K562 (cell line): Measurements from ENCODE around the gene ZNF487. TPM values are rescaled to one million over a fixed set of nuclear protein-coding genes. Genes with fewer than 3 reads are reported as not detected.
A peak's percentile ranks its signal among the peaks of the same experiment; 100 is the strongest.

Source experiments
- ATAC-seq: fragments of 200-7000 bp; cut with Tn5 transposase; 3 replicates; pipeline ENCODE4 v1.9.1; 2020; ENCODE audit warnings: moderate library complexity
- BruUV-seq: library from RNA; stranded (reverse); fragments of 400-500 nt; replicated peaks from 2 replicates; lab custom pipeline; 2021; lab: Mats Ljungman, UMichigan
- CTCF ChIA-PET: fragments of 300-600 bp; formaldehyde crosslinking; extraction: SDS; loops from one replicate; lab custom pipeline; 2021; ENCODE audit warnings: low intra/inter-chr PET ratio; lab: Yijun Ruan, JAX
- POLR2A ChIA-PET: fragments of 300-600, 350-650 bp; sonication (Branson Sonifier 250); formaldehyde crosslinking; extraction: SDS; loops from one replicate; lab custom pipeline; 2021; ENCODE audit warnings: antibody characterized with exemption, inconsistent platforms; lab: Yijun Ruan, JAX
- DNase-seq, 4 experiments: peaks; one replicate each; pipeline versions ENCODE4 v3.0.0 to v3.0.0-alpha.2; 2011 to 2018; ENCODE audit warnings: low spot score in 3 of 4, mixed read lengths in 3 of 4; ENCODE audit errors: extremely low read depth in 1 of 4
- FAIRE-seq: peaks from 2 replicates; lab custom pipeline; 2011; peaks lifted over from hg19 to GRCh38; lab: Jason Lieb, UNC
- H2AFZ ChIP-seq: 2 replicates; pipeline ENCODE4 v1.6.0; 2011; ENCODE audit warnings: low read depth, low read length, control low read depth, inconsistent platforms
- H3K27ac ChIP-seq: fragments of 200-600 bp; 3 replicates; pipeline ENCODE4 v1.8.0; 2011; ENCODE audit warnings: low read depth, mild to moderate bottlenecking, control low read depth, inconsistent platforms, low read length, moderate library complexity, mixed read lengths; ENCODE audit errors: extremely low read depth
- H3K27me3 ChIP-seq, 2 experiments: fragments of 300-600 bp in 1 of 2; 2 replicates in 1 of 2; 3 replicates in 1 of 2; pipeline versions ENCODE4 v1.6.0 to v1.8.0; 2011; ENCODE audit warnings: inconsistent platforms in 2 of 2, low read length in 2 of 2, mild to moderate bottlenecking in 1 of 2, mixed read lengths in 1 of 2, moderate library complexity in 1 of 2; ENCODE audit not compliant: control insufficient read depth in 2 of 2, insufficient read depth in 2 of 2
- H3K36me3 ChIP-seq: fragments of 300-600 bp; 3 replicates; pipeline ENCODE4 v1.8.0; 2011; ENCODE audit warnings: mild to moderate bottlenecking, low read length, inconsistent platforms; ENCODE audit not compliant: control insufficient read depth, insufficient read depth
- H3K4me1 ChIP-seq, 2 experiments: fragments of 200-600 bp in 1 of 2; replicated peaks in 1 of 2; 2 replicates in 1 of 2; 3 replicates in 1 of 2; pipeline versions ENCODE4 v1.5.1 to v1.8.0; 2011; ENCODE audit warnings: inconsistent platforms in 2 of 2, low read length in 2 of 2, mild to moderate bottlenecking in 1 of 2, mixed read lengths in 1 of 2, moderate library complexity in 1 of 2; ENCODE audit not compliant: control insufficient read depth in 2 of 2, insufficient read depth in 2 of 2
- H3K4me2 ChIP-seq: 2 replicates; pipeline ENCODE4 v1.6.1; 2011; ENCODE audit warnings: low read length, control low read depth, inconsistent platforms, mixed read lengths; ENCODE audit not compliant: insufficient read depth
- H3K4me3 ChIP-seq: fragments of 200-600 bp; sonication (generic), shearing (Covaris generic); 2 replicates; pipeline ENCODE4 v1.5.1; 2016; ENCODE audit warnings: control low read depth, inconsistent platforms
- H3K79me2 ChIP-seq: fragments of 200-600 bp; 3 replicates; pipeline ENCODE4 v1.8.0; 2011; ENCODE audit warnings: low read length, inconsistent platforms; ENCODE audit not compliant: control insufficient read depth, insufficient read depth
- H3K9ac ChIP-seq, 2 experiments: 2 replicates each; pipeline versions ENCODE4 v1.6.0 to v1.6.1; 2011; ENCODE audit warnings: low read depth in 2 of 2, low read length in 2 of 2, control low read depth in 1 of 2, inconsistent platforms in 1 of 2, mild to moderate bottlenecking in 1 of 2, mixed read lengths in 1 of 2; ENCODE audit not compliant: insufficient read depth in 1 of 2
- H3K9me1 ChIP-seq: one replicate; pipeline ENCODE4 v1.6.0; 2011; ENCODE audit warnings: inconsistent platforms, mild to moderate bottlenecking, low read length, moderate library complexity; ENCODE audit not compliant: control insufficient read depth, insufficient read depth
- H3K9me3 ChIP-seq: replicated peaks from 2 replicates; pipeline ENCODE4 v1.5.1; 2011; ENCODE audit warnings: low read depth, low read length, inconsistent platforms; ENCODE audit not compliant: control insufficient read depth, insufficient read depth
- H4K20me1 ChIP-seq: replicated peaks from 2 replicates; pipeline ENCODE4 v1.6.1; 2011; ENCODE audit warnings: low read length, inconsistent platforms, mixed read lengths; ENCODE audit not compliant: control insufficient read depth, insufficient read depth
- BRF1 ChIP-seq: IDR thresholded peaks from 3 replicates; pipeline ENCODE4 v1.6.1; 2011; ENCODE audit warnings: borderline replicate concordance, mild to moderate bottlenecking; ENCODE audit not compliant: insufficient read length; ENCODE audit errors: extremely low read depth
- DIDO1 ChIP-seq: fragments of 450-650 bp; IDR thresholded peaks from 2 replicates; pipeline ENCODE4 v1.6.1; 2016; ENCODE audit warnings: low read depth, missing biosample characterization, missing genetic modification characterization
- MCM5 ChIP-seq: fragments of 450-650 bp; IDR thresholded peaks from 2 replicates; pipeline ENCODE4 v1.6.1; 2016; ENCODE audit warnings: low read depth
- MEF2D ChIP-seq: conservative IDR thresholded peaks from 2 replicates; pipeline ENCODE4 v1.6.1; 2016; ENCODE audit warnings: low read depth, missing genetic modification characterization, missing compliant biosample characterization
- RFX7 ChIP-seq: fragments of 250-450 bp; sonication (Bioruptor Pico); IDR thresholded peaks from 2 replicates; pipeline ENCODE4 v1.5.1; 2021; ENCODE audit warnings: mild to moderate bottlenecking
- THAP12 ChIP-seq: fragments of 250-450 bp; sonication (Bioruptor Pico); IDR thresholded peaks from 2 replicates; pipeline ENCODE4 v1.9.0; 2021; ENCODE audit warnings: mild to moderate bottlenecking, inconsistent platforms
- ZNF668 ChIP-seq: fragments of 250-450 bp; sonication (Bioruptor Pico); IDR thresholded peaks from 2 replicates; pipeline ENCODE4 v1.8.0; 2022; ENCODE audit warnings: mild to moderate bottlenecking, inconsistent platforms
- WGBS: fragments of 100-300 bp; shearing (Covaris generic); methylation state at CpG from one replicate; pipeline ENCODE4 v1.1.6; 2016; ENCODE audit warnings: low coverage, mixed read lengths; ENCODE audit not compliant: insufficient coverage; ENCODE audit errors: missing lambda C conversion rate; 5-methylcytosine and 5-hydroxymethylcytosine counted together
- in situ Hi-C: fragments of 300-500 bp; cut with MboI; formaldehyde crosslinking; loops from 4 replicates; pipeline ENCODE4 v1.15.0; 2018; ENCODE audit warnings: inconsistent platforms, mixed read lengths
- intact Hi-C: fragments of 100-400 bp; cut with micrococcal nuclease; formaldehyde crosslinking; loops from 2 replicates; pipeline ENCODE4 v1.14.2; 2022
- polyA plus RNA-seq, 8 experiments: library from polyadenylated mRNA; depleted of rRNA in 4 of 8; stranded (reverse) in 5 of 8; unstranded in 3 of 8; fragments of >200 nt; fragmentation: Nextera tagmentation in 2 of 8; fragmentation: Illumina TruSeq in 1 of 8; extraction: Ambion mirVana in 2 of 8; extraction: Trizol in 1 of 8; gene quantifications; 2 replicates each; pipeline versions ENCODE4 v1.2.1 to v1.2.3, GENCODE V29; 2011 to 2014; ENCODE audit warnings: inconsistent platforms in 1 of 8, missing spikeins in 1 of 8
- total RNA-seq, 7 experiments: library from RNA; depleted of rRNA in 6 of 7; stranded (reverse); fragments of >200 nt in 6 of 7; fragmentation: Illumina TruSeq in 2 of 7; extraction: Trizol in 2 of 7; gene quantifications; 2 replicates each; pipeline versions ENCODE4 v1.2.1 to v1.2.3, GENCODE V29; 2011 to 2021; ENCODE audit warnings: low replicate concordance in 1 of 7
- TF ChIP-seq, protein P1 (sequence below): fragments of 250-450 bp; sonication (Bioruptor Pico); IDR thresholded peaks from 2 replicates; pipeline ENCODE4 v1.5.0; 2020; ENCODE audit warnings: mild to moderate bottlenecking, borderline replicate concordance
- TF ChIP-seq, protein P2 (sequence below): fragments of 450-650 bp; IDR thresholded peaks from 2 replicates; pipeline ENCODE4 v1.6.1; 2016

ZNF487 gene
- total and polyA plus RNA-seq, 9 of the 15 experiments (the other 6 are each of a cell fraction or from before 2014, with no cell fraction given), result 1.9 to 6.5 (median 4.2) TPM

GRCh38 chr10:43396928-43397624 lies 39.8 kb upstream of the ZNF487 start (continued):
- TF ChIP-seq, protein P1, sequence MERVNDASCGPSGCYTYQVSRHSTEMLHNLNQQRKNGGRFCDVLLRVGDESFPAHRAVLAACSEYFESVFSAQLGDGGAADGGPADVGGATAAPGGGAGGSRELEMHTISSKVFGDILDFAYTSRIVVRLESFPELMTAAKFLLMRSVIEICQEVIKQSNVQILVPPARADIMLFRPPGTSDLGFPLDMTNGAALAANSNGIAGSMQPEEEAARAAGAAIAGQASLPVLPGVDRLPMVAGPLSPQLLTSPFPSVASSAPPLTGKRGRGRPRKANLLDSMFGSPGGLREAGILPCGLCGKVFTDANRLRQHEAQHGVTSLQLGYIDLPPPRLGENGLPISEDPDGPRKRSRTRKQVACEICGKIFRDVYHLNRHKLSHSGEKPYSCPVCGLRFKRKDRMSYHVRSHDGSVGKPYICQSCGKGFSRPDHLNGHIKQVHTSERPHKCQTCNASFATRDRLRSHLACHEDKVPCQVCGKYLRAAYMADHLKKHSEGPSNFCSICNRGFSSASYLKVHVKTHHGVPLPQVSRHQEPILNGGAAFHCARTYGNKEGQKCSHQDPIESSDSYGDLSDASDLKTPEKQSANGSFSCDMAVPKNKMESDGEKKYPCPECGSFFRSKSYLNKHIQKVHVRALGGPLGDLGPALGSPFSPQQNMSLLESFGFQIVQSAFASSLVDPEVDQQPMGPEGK (CRISPR knock-in tag), result no peak
- TF ChIP-seq THAP12 (CRISPR knock-in tag), result peak; percentile 67; the same call in 1 of the 2 replicates

GRCh38 chr10:43398939-43399319 lies 38.0 kb upstream of the ZNF487 start:
- peaks cover 84% of the 10 kb centered on the region for H3K36me3 ChIP-seq
- peaks cover 56 to 68% of the 10 kb centered on the region in 2 experiments for H3K4me1 ChIP-seq
- no peak for ATAC-seq
- in situ Hi-C loops (loop anchor here (5.0 kb wide), 1 partner anchor 53 kb away; no protein-coding TSS in a partner anchor), intact Hi-C loops (loop anchor here (1.0 to 5.0 kb wide), 2 partner anchors 8 to 52 kb away; no protein-coding TSS in a partner anchor)
- CTCF ChIA-PET, result no interaction called here
- peaks cover 99% of the 10 kb centered on the region for H3K79me2 ChIP-seq
- FAIRE-seq, result no peak
- TF ChIP-seq MCM5 (no peak), BRF1 (no peak), DIDO1 (tag) (no peak), ZNF668 (CRISPR knock-in tag) (no peak), RFX7 (no peak), MEF2D (tag) (no peak)
- TF ChIP-seq, protein P2, sequence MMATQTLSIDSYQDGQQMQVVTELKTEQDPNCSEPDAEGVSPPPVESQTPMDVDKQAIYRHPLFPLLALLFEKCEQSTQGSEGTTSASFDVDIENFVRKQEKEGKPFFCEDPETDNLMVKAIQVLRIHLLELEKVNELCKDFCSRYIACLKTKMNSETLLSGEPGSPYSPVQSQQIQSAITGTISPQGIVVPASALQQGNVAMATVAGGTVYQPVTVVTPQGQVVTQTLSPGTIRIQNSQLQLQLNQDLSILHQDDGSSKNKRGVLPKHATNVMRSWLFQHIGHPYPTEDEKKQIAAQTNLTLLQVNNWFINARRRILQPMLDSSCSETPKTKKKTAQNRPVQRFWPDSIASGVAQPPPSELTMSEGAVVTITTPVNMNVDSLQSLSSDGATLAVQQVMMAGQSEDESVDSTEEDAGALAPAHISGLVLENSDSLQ, result peak; percentile 39; the same call in 1 of the 2 replicates
- peak overlapping the region; percentile 96 for H3K27ac ChIP-seq
- H3K4me3 ChIP-seq, result peak overlapping the region; percentile 65
- DNase-seq, result peak in 1 of 4 experiments; percentile 4
- POLR2A ChIA-PET, result interaction anchor here (1.1 to 5.4 kb wide), 7 partner anchors 8 to 189 kb away, joined by 3 to 60 read pairs (median 13); partner anchors contain the start of gene HNRNPF
- H3K9ac ChIP-seq, result peak overlapping the region; percentile 46 to 85; a peak in 3 of 4 replicates
- peaks cover 78% of the 10 kb centered on the region for H4K20me1 ChIP-seq
- peak overlapping the region; percentile 80 for H3K4me2 ChIP-seq
- no TSS peak for BruUV-seq
- no peaks in the 10 kb centered on the region for H3K9me3 ChIP-seq
- H3K9me1 ChIP-seq, result peaks cover 4% of the 10 kb centered on the region
- H2AFZ ChIP-seq, result no peak overlapping the region
- 7% methylated on average over 2 of the region's 2 CpGs for WGBS
- H3K27me3 ChIP-seq, result no peaks in the 10 kb centered on the region
